GM18907 (cell line): ENCODE measurements around the gene C4orf51.
A peak's percentile ranks its signal among the peaks of the same experiment; 100 is the strongest.

Experiments used
- ATAC-seq: cut with Tn5 transposase; IDR thresholded peaks from one replicate; pipeline ENCODE4 v1.9.1; 2021; ENCODE audit warnings: mild to moderate bottlenecking, moderate library complexity; ENCODE audit not compliant: unreplicated experiment

C4orf51 gene

GRCh38 chr4:145709336-145709735 is 29.4 kb downstream of the C4orf51 start:
- ATAC-seq = no peak

- no peak for ATAC-seq
These were observed 29.9 kb downstream of the C4orf51 start for GRCh38 chr4:145709843-145710242.

GRCh38 chr4:145716200-145716599 is 36.3 kb downstream of the C4orf51 start:
- ATAC-seq = no peak

- ATAC-seq = no peak
These were observed 36.8 kb downstream of the C4orf51 start for GRCh38 chr4:145716661-145717200.

- ATAC-seq = peak; percentile 80
These were observed 40.0 kb downstream of the C4orf51 start for GRCh38 chr4:145719752-145720624.

GRCh38 chr4:145720656-145721055 is 40.7 kb downstream of the C4orf51 start:
- ATAC-seq = peak; percentile 42

- ATAC-seq = no peak
These were observed 42.6 kb downstream of the C4orf51 start for GRCh38 chr4:145722561-145722960.

GRCh38 chr4:145723336-145723735 is 43.4 kb downstream of the C4orf51 start:
- no peak for ATAC-seq

GRCh38 chr4:145730026-145730425 is 50.1 kb downstream of the C4orf51 start:
- ATAC-seq = no peak

GRCh38 chr4:145731028-145731427 is 51.1 kb downstream of the C4orf51 start:
- ATAC-seq = no peak

GRCh38 chr4:145732001-145732815 is 52.3 kb downstream of the C4orf51 start:
- no peak for ATAC-seq

GRCh38 chr4:145732895-145733880 is 53.2 kb downstream of the C4orf51 start:
- ATAC-seq = peak; percentile 89

GRCh38 chr4:145734031-145734430 is 54.1 kb downstream of the C4orf51 start:
- ATAC-seq = no peak

- ATAC-seq = peak; percentile 26
These were observed 54.8 kb downstream of the C4orf51 start for GRCh38 chr4:145734576-145735346.

GRCh38 chr4:145735347-145735675 is 55.4 kb downstream of the C4orf51 start:
- ATAC-seq = no peak

- ATAC-seq = no peak
These were observed 55.9 kb downstream of the C4orf51 start for GRCh38 chr4:145735827-145736226.

GRCh38 chr4:145736241-145736831 is 56.4 kb downstream of the C4orf51 start:
- no peak for ATAC-seq

- ATAC-seq = no peak
These were observed 59.9 kb downstream of the C4orf51 start for GRCh38 chr4:145739845-145740244.

GRCh38 chr4:145740806-145741205 is 60.9 kb downstream of the C4orf51 start:
- no peak for ATAC-seq
